NCI-H2227 (cell line): ENCODE data around the gene KLHL2.

Source experiments
- DNase-seq: peaks from one replicate; lab custom pipeline; 2025; ENCODE audit not compliant: unreplicated experiment; lab: John Stamatoyannopoulos, UW

The KLHL2 gene

GRCh38 chr4:165360985-165361670 lies 153.8 kb downstream of the KLHL2 start:
- no peak for DNase-seq

DNA sequence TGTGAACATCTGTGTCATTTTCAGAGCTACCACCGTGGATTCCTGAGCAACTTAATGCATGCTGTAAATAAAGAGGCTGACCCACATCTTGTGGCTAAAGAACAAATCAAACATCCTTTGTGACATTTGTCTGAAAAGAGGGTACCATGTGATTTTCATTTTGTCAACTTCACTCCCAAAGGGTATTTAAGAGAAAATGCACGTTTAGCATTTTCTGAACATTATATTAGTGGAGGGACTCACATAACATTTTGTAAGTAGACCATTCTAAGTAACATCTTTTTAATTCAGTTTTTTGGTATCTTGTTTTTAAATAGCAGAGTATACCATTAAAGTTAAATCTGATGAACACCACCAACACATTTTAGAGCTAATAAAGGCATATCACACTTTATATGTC lies 154.4 kb downstream of the KLHL2 start:
- DNase-seq, result no peak

DNA sequence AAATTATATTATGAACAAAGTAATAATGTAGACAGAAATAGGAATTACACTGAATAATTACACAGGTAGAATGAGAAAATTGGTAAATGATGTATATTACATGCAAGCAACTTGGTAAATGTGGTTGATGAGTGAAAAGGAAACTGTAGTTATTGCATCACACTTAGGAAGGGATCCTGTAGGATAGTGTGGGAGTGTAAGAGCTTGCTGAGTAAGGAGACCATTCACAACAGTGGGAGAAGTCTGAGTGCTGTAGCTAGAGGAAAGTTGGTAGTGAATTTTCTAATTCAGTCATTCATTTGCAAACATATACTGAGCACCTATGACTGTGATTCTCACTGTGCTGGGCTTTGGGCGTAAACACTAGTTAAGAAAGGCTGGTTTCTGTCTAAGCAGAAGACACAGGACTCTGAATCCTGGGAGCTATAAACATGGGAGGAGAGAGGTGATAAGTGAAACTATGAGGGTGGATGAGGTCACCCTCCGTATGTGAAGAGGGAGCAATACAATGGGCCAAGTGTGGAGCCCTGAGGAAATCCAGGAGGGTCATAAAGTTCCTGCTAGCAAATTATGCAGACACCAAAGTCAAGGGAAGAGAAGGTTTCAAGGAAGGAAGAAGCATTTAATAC lies 157.2 kb downstream of the KLHL2 start:
- DNase-seq, result no peak

DNA sequence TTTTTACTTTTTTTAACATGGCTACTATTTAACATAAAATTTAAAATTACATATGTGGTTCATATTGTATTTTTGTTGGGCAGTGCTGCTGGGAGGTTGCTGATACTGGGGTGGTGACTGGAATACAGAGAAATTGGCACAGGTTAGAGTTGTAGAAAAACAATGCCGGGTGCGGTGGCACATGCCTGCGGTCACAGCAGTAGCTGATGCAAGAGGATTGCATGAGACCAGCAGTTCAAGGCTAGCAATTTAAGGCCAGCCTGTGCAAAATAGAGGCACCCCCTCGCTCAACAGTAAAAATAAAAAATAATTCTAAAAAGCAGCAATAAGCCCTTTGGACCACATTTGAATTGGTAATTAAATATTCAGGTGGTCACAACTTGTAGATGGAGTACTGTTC lies 159.7 kb downstream of the KLHL2 start:
- no peak for DNase-seq

DNA sequence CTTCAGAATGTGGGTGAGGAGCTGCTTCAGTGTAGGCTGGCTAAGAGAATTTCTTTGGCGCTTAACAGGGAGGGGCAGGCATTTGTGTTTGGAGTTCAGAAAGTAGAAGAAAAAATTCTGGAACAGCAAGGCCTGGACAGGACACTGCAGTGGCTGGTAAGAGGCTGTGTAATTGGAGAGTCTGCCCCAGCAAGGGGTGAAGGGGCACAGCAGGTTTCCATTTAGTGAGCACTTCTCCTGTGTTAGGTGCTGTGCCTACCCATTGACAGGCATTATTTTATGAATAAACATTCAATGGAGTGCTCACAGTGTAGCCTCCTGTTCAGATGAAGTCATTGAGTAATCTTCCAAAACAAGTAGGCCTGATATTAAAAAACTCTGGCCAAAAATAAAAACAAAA lies 160.8 kb downstream of the KLHL2 start:
- no peak for DNase-seq

GRCh38 chr4:165368567-165368966 lies 161.2 kb downstream of the KLHL2 start:
- DNase-seq, result no peak

DNA sequence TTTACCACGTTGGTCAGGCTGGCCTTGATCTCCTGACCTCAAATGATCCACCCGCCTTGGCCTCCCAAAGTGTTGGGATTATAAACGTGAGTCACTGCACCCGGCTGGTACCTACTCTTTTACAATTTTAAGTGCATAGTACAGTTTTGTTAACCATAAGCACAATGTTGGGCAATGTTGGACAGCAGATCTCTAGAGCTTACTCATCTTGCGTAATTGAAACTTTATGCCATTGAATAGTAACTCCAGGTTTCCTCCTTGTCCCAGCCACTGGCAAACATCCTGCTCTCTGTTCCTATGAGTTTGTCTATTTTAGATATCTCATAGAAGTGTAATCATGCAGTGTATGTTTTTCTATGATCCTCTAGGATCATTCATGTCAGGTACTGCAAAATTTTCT lies 162.2 kb downstream of the KLHL2 start:
- no peak for DNase-seq

DNA sequence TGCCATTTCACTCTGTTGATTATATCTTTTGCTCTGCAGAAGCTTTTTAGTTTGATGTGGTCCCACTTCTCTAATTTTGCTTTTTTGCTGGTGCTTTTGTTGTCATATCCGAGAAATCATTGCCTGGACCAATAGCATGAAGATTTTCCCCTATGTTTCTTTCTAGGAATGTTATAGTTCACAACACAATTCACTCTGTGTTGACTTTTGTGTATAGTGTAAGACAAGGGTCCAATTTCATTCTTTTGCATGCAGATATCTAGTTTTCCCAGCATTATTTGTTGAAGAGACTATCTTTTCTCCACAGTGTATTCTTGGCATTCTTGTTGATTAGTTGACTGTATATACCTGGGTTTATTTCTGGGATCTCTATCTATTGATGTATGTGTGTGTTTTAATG lies 163.2 kb downstream of the KLHL2 start:
- DNase-seq, result no peak
